ENCODE results near the gene ABI1.

- no peak for TF ChIP-seq CTCF (IDR thresholded peaks at IDR 0.05)
- TF ChIP-seq POLR2A (IDR thresholded peaks at IDR 0.05) = no peak
Measured at GRCh38 chr10:26697922-26698608, 162.7 kb downstream of the ABI1 start.
